OCI-LY1 (cell line): ENCODE results near the gene PRR16.

Source experiments
- H2AFZ ChIP-seq: fragments of 200-600 bp; sonication (generic), shearing (Covaris generic); 2 replicates; pipeline ENCODE4 v1.6.0; 2014; ENCODE audit warnings: antibody characterized with exemption, mild to moderate bottlenecking, low read length
- H3F3A ChIP-seq: fragments of 200-600 bp; sonication (generic), shearing (Covaris generic); 2 replicates; pipeline ENCODE4 v1.6.0; 2014; ENCODE audit warnings: mild to moderate bottlenecking, antibody characterized with exemption, low read length, moderate library complexity; ENCODE audit not compliant: insufficient read depth
- H3K27ac ChIP-seq: fragments of 200-600 bp; sonication (generic); 2 replicates; pipeline ENCODE4 v1.5.1; 2014; ENCODE audit warnings: low read length, mixed run types, mild to moderate bottlenecking, low read depth; ENCODE audit not compliant: poor library complexity, severe bottlenecking
- H3K27me3 ChIP-seq: fragments of 200-600 bp; sonication (generic); 2 replicates; pipeline ENCODE4 v1.6.0; 2014; ENCODE audit warnings: antibody characterized with exemption, mild to moderate bottlenecking, low read length, moderate library complexity; ENCODE audit not compliant: insufficient read depth
- H3K36me3 ChIP-seq: fragments of 200-600 bp; sonication (generic); 2 replicates; pipeline ENCODE4 v1.6.1; 2014; ENCODE audit warnings: mild to moderate bottlenecking, antibody characterized with exemption, low read length, moderate library complexity, mixed read lengths; ENCODE audit not compliant: insufficient read depth
- H3K4me1 ChIP-seq: fragments of 200-600 bp; sonication (generic); 2 replicates; pipeline ENCODE4 v1.5.1; 2014; ENCODE audit warnings: mild to moderate bottlenecking, low read length, moderate library complexity; ENCODE audit not compliant: insufficient read depth, severe bottlenecking
- H3K4me2 ChIP-seq: fragments of 200-600 bp; sonication (generic), shearing (Covaris generic); 2 replicates; pipeline ENCODE4 v1.6.1; 2014; ENCODE audit warnings: low read length
- H3K4me3 ChIP-seq: fragments of 200-600 bp; sonication (generic); 2 replicates; pipeline ENCODE4 v1.5.1; 2014; ENCODE audit warnings: low read length, low read depth, mild to moderate bottlenecking, mixed read lengths; ENCODE audit not compliant: poor library complexity, severe bottlenecking
- H3K79me2 ChIP-seq: fragments of 200-600 bp; shearing (Covaris generic); 2 replicates; pipeline ENCODE4 v1.6.1; 2016; ENCODE audit warnings: mixed run types, low read length, mixed read lengths; ENCODE audit not compliant: insufficient read depth
- H3K9ac ChIP-seq: fragments of 200-600 bp; sonication (generic), shearing (Covaris generic); 2 replicates; pipeline ENCODE4 v1.6.1; 2014; ENCODE audit warnings: mild to moderate bottlenecking, low read length, mixed read lengths
- H3K9me2 ChIP-seq: fragments of 200-600 bp; sonication (generic), shearing (Covaris generic); 2 replicates; pipeline ENCODE4 v1.6.1; 2014; ENCODE audit warnings: low read depth, mild to moderate bottlenecking, low read length, mixed read lengths
- H3K9me3 ChIP-seq: fragments of 200-600 bp; shearing (Covaris generic); 2 replicates; pipeline ENCODE4 v1.6.1; 2014; ENCODE audit warnings: low read length, mixed read lengths
- H4K20me1 ChIP-seq: fragments of 200-600 bp; sonication (generic), shearing (Covaris generic); 2 replicates; pipeline ENCODE4 v1.6.0; 2016; ENCODE audit warnings: mild to moderate bottlenecking, low read length; ENCODE audit not compliant: insufficient read depth
- CTCF ChIP-seq: fragments of 200-600 bp; sonication (generic), shearing (Covaris generic); IDR thresholded peaks from 2 replicates; pipeline ENCODE4 v1.5.1; 2017; ENCODE audit warnings: mild to moderate bottlenecking, antibody characterized with exemption, low read length, moderate library complexity, mixed read lengths
- EZH2 ChIP-seq: fragments of 200-600 bp; sonication (generic), shearing (Covaris generic); IDR thresholded peaks from 2 replicates; pipeline ENCODE4 v1.8.0; 2017; ENCODE audit warnings: borderline replicate concordance, mixed run types, mild to moderate bottlenecking, antibody characterized with exemption, low read length, moderate library complexity, mixed read lengths

PRR16 gene

GRCh38 chr5:120499876-120500563 lies 35.9 kb downstream of the PRR16 start:
- no peaks in the 10 kb centered on the region for H3K27me3 ChIP-seq
- H3K4me3 ChIP-seq: no peak overlapping the region
- H3K9me2 ChIP-seq: no peaks in the 10 kb centered on the region
- H3F3A ChIP-seq: no peaks in the 10 kb centered on the region
- H3K4me2 ChIP-seq: no peak overlapping the region
- H3K4me1 ChIP-seq: no peaks in the 10 kb centered on the region
- no peak overlapping the region for H3K27ac ChIP-seq
- H3K79me2 ChIP-seq: no peaks in the 10 kb centered on the region
- H2AFZ ChIP-seq: no peak overlapping the region
- no peaks in the 10 kb centered on the region for H3K9me3 ChIP-seq
- no peak for TF ChIP-seq CTCF
- no peak for TF ChIP-seq EZH2
- H3K36me3 ChIP-seq: no peaks in the 10 kb centered on the region
- H4K20me1 ChIP-seq: no peaks in the 10 kb centered on the region
- H3K9ac ChIP-seq: no peak overlapping the region

GRCh38 chr5:120502531-120502930 lies 38.4 kb downstream of the PRR16 start:
- Histone ChIP-seq H4K20me1 (no peaks in the 10 kb centered on the region), H3K79me2 (no peaks in the 10 kb centered on the region), H3F3A (no peaks in the 10 kb centered on the region)

GRCh38 chr5:120503341-120503740 lies 39.2 kb downstream of the PRR16 start:
- Histone ChIP-seq H3K9me3 (no peaks in the 10 kb centered on the region), H3K9ac (no peak overlapping the region), H3K9me2 (no peaks in the 10 kb centered on the region), H3K4me1 (no peaks in the 10 kb centered on the region), H3K4me3 (no peak overlapping the region), H3F3A (no peaks in the 10 kb centered on the region), H2AFZ (no peak overlapping the region), H3K4me2 (no peak overlapping the region), H3K27me3 (no peaks in the 10 kb centered on the region), H4K20me1 (no peaks in the 10 kb centered on the region), H3K27ac (no peak overlapping the region), H3K79me2 (no peaks in the 10 kb centered on the region), H3K36me3 (no peaks in the 10 kb centered on the region)
- TF ChIP-seq EZH2: no peak
- no peak for TF ChIP-seq CTCF

More at GRCh38 chr5:120502531-120502930, 38.4 kb downstream of the PRR16 start:
- no peaks in the 10 kb centered on the region for H3K27me3 ChIP-seq
- H2AFZ ChIP-seq: no peak overlapping the region
- H3K27ac ChIP-seq: no peak overlapping the region
- H3K9ac ChIP-seq: no peak overlapping the region
- H3K4me1 ChIP-seq: no peaks in the 10 kb centered on the region
- TF ChIP-seq CTCF: no peak
- no peak for TF ChIP-seq EZH2
- H3K9me3 ChIP-seq: no peaks in the 10 kb centered on the region
- H3K4me3 ChIP-seq: no peak overlapping the region
- no peak overlapping the region for H3K4me2 ChIP-seq
- no peaks in the 10 kb centered on the region for H3K36me3 ChIP-seq
- H3K9me2 ChIP-seq: no peaks in the 10 kb centered on the region
